Lower leg skin (tissue), 3 donors: ENCODE data around the gene MS4A2.

Source experiments
- CTCF ChIP-seq, 3 donors: fragments of 450-650 bp; IDR thresholded peaks; one replicate each; pipeline ENCODE4 v1.5.1; 2016; ENCODE audit warnings: antibody characterized with exemption in 3 of 3, mild to moderate bottlenecking in 3 of 3, moderate library complexity in 2 of 3
- POLR2A ChIP-seq, 2 donors: fragments of 450-650 bp; IDR thresholded peaks; one replicate each; pipeline ENCODE4 v1.6.1; 2016 to 2017; ENCODE audit warnings: antibody characterized with exemption in 2 of 2, mild to moderate bottlenecking in 1 of 2, moderate library complexity in 1 of 2

DNA sequence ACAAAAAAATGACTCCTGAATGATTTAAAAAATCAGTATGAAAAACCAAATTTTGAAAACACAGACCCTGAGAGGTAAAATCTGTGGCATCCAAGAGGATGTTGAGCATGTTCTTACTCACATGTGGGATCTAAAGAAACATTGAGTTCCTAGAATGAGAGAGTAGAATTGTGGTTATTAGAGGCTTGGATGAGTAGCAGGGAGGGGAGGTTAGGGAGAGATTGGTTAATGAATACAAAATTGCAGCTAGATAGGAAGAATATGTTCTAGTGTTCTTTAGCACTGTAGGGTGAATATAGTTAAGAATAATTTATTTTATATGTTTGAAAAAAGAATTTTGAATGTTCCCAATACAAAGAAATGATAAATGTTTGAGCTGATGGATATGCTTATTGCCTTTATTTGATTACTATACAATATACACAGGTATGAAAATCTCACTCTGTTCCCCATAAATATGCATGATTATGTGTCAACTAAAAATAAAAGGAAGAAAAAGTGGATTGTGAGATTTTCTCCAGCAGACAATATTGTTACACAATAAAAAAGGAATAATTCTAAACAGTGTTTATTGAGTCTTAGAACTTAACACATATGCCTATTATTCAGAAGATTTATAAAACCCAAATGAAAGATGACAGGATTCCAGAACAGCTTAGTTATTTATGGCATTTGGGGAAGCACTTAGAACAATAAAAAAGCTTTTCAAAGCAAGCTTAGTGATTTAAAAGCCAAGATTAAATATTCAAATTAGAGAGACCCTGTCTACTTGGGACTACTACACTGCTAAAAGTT is 28.7 kb downstream of the MS4A2 start:
- TF ChIP-seq CTCF (IDR thresholded peaks at IDR 0.05) (no peak), POLR2A (IDR thresholded peaks at IDR 0.05) (no peak)
